GM20000 (cell line): ENCODE measurements around the gene NEUROG1.

ENCODE experiments used
- DNase-seq: peaks from one replicate; pipeline ENCODE4 v3.0.0; 2012; ENCODE audit warnings: low spot score
- TF ChIP-seq, protein P1 (sequence below): IDR thresholded peaks from 2 replicates; pipeline ENCODE4 v1.5.1; 2012; ENCODE audit warnings: mild to moderate bottlenecking, control low read depth; ENCODE audit errors: extremely low read depth, missing control alignments

Gene NEUROG1

DNA sequence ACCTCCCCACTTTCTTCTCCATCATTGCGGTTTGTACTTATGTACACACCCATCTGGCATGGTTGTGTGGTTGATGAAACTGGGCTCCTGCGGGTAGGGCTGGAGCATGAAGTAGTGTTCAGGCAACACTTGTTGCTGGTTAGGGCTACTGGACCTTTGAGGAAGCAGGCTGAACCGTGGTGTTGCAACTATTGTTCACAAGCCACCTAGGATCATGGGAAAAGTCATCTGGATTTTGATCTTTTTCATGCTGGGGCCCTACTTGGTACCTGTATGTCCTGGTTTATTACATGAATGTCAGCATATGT lies 43.5 kb downstream of the NEUROG1 start:
- no peak for DNase-seq

DNA sequence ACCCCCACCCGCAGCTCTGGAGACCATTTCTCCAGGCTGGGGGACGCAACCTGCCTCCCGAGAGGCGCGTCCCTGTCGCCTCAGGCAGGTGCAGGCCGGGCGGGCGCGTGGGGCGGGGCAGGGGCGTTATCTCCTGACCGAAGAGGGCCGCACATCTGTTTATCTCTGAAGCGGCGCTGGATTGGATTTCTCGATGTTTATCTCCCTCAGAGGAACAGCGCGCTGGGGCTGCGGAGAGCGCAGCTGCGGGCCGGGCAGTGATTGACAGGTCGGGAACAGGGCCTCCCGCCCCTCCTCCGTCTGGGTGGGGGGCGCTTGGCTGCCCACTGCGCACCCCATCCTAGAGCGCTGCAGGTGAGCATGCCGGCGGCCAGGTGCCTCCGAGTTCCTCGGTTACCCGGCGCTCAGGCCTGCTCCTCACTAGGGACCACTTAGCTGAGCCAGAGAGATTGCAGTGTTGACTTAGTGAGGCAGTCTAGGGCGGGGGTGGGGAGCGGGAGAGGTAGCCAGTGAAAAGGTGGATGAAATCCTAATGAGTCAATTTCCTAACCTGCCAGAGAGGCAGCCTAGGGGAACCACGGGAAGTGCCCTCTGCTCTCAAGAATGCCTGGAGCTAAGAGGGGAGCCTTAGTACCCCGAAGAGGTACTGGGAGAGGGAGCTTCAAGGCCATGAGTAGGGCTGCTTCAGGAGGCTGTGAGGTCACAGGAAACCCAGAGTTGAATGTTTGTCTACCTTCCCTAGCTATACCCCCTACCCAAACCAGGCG lies 44.0 kb downstream of the NEUROG1 start:
- TF ChIP-seq, protein P1, sequence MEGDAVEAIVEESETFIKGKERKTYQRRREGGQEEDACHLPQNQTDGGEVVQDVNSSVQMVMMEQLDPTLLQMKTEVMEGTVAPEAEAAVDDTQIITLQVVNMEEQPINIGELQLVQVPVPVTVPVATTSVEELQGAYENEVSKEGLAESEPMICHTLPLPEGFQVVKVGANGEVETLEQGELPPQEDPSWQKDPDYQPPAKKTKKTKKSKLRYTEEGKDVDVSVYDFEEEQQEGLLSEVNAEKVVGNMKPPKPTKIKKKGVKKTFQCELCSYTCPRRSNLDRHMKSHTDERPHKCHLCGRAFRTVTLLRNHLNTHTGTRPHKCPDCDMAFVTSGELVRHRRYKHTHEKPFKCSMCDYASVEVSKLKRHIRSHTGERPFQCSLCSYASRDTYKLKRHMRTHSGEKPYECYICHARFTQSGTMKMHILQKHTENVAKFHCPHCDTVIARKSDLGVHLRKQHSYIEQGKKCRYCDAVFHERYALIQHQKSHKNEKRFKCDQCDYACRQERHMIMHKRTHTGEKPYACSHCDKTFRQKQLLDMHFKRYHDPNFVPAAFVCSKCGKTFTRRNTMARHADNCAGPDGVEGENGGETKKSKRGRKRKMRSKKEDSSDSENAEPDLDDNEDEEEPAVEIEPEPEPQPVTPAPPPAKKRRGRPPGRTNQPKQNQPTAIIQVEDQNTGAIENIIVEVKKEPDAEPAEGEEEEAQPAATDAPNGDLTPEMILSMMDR: no peak
- DNase-seq: no peak

More for the DNA sequence above, 43.5 kb downstream of the NEUROG1 start:
- TF ChIP-seq, protein P1: no peak

DNA sequence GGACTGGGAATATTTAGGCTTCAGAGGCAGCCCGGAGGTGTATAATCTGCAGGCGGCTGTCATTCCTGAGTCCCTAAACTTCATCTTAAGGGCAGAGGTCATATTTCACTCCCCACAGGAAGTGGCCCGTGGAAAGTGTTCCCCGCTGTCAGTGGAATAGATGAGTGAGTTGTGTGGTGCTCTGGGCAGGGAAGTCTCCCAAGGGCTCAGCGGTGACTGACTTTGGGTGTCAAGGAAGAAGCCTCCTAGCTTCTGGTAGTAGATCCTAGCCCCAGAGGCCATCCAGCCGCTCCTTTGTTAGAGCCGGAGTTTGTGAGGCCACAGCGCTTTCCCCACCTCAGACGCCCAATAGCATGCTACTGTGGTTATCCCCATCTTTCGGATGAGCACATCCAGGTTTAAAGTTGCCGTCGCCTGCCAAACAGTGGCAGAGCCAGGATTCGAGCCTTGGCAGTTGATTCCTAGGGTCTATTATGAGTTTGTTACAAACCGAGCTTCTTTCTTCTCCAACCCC lies 44.7 kb downstream of the NEUROG1 start:
- no peak for DNase-seq
- TF ChIP-seq, protein P1: no peak

DNA sequence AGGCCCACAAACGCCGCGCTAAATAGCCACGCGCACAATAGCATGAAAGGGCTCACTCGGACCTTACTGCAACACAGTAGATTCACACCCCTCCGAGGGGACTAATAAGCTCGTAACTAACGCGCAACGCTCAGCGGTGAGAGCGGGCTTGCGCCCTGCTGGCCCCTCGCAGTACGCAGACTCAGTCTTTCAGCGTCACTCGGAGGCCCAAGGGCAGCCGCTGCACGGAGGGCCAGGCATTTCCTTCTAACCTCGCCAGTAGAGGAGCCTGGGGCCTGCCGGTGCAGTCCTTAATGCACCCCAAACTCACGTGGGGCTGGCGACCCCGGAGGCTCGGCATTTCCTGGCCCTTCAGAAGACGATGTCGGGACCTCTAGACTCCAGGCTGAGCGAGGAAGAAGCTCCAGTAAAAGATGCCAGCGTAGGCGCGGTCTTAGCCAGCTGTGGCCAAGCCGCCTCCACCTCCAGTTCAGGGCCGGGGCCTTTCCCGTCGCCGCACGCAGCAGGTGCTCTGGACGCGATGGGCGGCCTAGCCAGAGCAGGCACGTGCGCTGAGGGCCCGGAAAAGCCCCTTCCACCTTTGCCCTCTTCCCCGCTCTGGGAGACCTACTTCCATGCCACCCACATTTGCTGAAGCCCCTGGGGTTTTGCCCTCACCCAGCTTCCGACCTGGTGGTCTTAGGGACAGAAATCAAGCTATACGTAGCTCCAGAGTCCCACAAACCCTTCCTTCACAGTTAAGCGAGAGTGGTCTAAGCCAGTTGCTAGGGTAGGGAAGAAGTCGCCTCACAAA lies 45.3 kb downstream of the NEUROG1 start:
- TF ChIP-seq, protein P1: no peak
- DNase-seq: no peak

DNA sequence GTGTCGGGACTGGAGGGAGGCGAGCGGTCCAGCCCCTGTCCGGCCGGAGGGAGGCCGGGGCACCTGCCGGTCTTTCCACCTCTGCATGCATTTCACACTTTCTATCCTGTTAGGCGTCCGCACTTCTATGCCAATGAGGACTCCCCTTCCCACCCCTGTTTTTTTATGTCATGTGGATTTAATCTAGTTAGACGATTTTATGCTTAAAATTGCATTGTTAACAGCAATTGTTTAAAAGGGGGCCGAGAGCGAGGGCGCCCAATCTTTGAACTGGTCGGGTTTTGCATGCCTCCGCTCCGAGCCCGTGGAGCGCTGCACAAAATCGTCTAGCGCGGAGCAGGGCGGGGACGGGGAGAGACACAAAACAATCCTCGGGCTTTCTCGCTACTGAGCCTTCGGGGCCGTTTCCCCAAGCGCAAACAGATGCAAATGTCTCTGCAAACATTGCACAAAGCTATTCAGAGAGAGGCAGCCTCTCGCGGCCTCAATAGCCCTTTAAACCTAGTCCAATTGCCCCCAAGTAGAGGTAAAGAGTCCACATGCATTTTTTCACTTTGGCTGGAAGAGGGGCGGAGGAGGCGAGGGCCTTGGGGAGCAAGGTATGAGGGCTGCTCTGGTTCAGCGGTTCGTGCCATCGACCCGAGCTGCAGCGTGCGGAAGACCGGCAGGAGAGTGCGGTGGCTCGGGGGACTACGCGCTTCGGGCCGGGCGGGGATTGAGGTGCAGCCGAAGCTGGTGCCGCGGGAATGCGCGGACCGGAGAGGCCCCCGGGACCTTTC lies 46.1 kb downstream of the NEUROG1 start:
- DNase-seq: no peak
- TF ChIP-seq, protein P1: no peak

DNA sequence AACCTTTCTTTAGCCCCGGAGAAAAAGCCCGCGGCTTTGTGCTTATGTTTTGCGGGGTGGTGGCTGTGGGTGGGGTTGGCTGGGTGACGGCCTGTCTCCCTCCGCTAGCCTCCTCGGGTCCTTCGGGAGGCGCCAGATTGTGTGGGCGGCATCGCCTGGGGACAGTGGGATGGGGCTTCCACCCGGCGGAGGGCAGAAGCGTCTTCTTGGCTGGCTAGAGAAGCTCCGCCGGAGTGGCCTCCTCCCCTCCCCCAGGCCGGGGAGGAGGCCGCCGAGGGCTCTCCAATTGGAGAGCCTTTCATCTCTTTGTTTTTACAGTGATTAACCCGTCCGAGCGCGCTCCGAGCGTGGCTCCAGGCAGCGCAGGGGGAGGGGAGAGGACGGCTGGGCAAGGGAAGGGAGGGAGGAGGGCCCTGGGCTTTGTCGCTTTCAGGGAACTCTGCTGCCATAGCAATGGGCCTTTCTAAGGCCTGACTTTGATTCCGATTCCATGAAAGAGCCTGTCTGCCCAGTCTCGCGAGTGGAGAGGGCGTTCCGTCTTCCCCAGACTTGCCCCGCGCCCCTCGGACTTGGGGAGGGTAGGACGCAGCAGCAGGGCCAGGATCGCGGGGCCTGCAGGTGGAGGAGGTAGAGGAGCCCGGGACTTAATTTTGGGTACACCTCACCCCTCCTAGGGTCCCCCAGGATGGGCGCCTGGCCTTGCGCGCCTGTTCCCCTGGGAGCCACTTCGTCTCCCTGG lies 46.9 kb downstream of the NEUROG1 start:
- DNase-seq: no peak
- TF ChIP-seq, protein P1: no peak
